Measurements from ENCODE around the gene USP50. TPM values are rescaled to one million over a fixed set of nuclear protein-coding genes. Genes with fewer than 3 reads are reported as not detected.

The USP50 gene
- total and polyA plus RNA-seq, 2 of the 13 experiments (the other 11 are each of a cell fraction or from before 2014, with no cell fraction given): 0.86 TPM; not detected in 1

DNA sequence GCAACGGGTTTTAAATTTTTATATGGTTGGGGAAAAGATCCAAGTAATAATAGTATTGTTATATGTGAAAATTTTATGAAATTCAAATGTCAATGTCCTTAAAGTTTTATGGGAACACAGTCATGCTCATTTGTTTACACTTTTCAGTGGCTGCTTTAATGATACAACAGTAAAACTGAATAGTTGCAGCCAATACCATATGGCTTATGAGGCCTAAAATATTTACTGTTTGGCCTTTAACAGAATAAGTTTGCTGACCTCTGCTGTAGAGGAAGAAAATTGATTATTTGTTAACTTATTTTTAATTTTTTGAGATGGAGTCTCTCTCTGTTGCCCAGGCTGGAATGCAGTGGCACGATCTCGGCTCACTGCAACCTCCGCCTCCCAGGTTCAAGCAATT lies 44.7 kb downstream of the USP50 start (continued):
- TF ChIP-seq, protein P1, sequence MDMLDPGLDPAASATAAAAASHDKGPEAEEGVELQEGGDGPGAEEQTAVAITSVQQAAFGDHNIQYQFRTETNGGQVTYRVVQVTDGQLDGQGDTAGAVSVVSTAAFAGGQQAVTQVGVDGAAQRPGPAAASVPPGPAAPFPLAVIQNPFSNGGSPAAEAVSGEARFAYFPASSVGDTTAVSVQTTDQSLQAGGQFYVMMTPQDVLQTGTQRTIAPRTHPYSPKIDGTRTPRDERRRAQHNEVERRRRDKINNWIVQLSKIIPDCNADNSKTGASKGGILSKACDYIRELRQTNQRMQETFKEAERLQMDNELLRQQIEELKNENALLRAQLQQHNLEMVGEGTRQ (IDR thresholded peaks at IDR 0.05; ENCODE audit: low read depth, low read length): no peak
- TF ChIP-seq, protein P1 (CRISPR knock-in tag; IDR thresholded peaks at IDR 0.05; ENCODE audit: borderline replicate concordance): no peak
- no peak for TF ChIP-seq ZSCAN21 (CRISPR knock-in tag; IDR thresholded peaks at IDR 0.05; ENCODE audit: borderline replicate concordance)
- TF ChIP-seq, protein P2, sequence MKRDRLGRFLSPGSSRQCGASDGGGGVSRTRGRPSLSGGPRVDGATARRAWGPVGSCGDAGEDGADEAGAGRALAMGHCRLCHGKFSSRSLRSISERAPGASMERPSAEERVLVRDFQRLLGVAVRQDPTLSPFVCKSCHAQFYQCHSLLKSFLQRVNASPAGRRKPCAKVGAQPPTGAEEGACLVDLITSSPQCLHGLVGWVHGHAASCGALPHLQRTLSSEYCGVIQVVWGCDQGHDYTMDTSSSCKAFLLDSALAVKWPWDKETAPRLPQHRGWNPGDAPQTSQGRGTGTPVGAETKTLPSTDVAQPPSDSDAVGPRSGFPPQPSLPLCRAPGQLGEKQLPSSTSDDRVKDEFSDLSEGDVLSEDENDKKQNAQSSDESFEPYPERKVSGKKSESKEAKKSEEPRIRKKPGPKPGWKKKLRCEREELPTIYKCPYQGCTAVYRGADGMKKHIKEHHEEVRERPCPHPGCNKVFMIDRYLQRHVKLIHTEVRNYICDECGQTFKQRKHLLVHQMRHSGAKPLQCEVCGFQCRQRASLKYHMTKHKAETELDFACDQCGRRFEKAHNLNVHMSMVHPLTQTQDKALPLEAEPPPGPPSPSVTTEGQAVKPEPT (CRISPR knock-in tag; IDR thresholded peaks at IDR 0.05; ENCODE audit: low read depth): no peak
- TF ChIP-seq ZNF746 (CRISPR knock-in tag; IDR thresholded peaks at IDR 0.05): no peak
- TF ChIP-seq TMF1 (CRISPR knock-in tag; IDR thresholded peaks at IDR 0.05; ENCODE audit: low read depth): no peak
- TF ChIP-seq CBX1 (IDR thresholded peaks at IDR 0.05; ENCODE audit: low read depth): no peak
- TF ChIP-seq ZNF660 (CRISPR knock-in tag; IDR thresholded peaks at IDR 0.05; ENCODE audit: borderline replicate concordance, low read depth): no peak

DNA sequence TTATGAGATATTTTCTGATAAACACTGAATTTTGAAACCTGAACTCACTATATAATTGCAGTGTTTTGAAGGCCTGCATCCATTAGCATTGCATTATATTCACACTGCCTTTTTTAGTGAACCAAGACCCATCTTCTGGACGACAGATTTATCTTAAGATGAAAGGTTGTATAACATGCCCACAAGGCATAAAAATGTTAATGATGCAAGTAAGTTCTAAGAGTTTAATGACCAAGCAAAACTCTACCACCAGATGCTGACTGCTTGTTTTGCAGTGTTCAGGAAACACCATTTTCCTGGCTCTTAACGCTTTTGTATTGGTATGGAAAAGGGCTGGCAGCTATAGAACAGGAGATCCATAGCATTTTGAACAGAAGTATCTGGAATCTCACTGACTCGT lies 46.1 kb downstream of the USP50 start:
- Histone ChIP-seq H4K20me1 (ENCODE audit: insufficient read depth, low read length) (no peaks in the 10 kb centered on the region), H3K4me1 (ENCODE audit: insufficient read depth, low read length) (no peaks in the 10 kb centered on the region), H3K79me2 (ENCODE audit: insufficient read depth, low read length) (no peaks in the 10 kb centered on the region), H3K9me3 (ENCODE audit: low read length) (no peaks in the 10 kb centered on the region), H3K27me3 (ENCODE audit: control insufficient read depth in 1 of 2, insufficient read depth in 2 of 2, low read length in 2 of 2) (no peaks in the 10 kb centered on the region), H3K4me3 (replicated peaks in 1 of 3; ENCODE audit: insufficient read depth in 1 of 3, low read depth in 2 of 3, low read length in 3 of 3) (no peak overlapping the region), H3K4me2 (ENCODE audit: low read depth, low read length) (no peak overlapping the region), H3K36me3 (replicated peaks in 1 of 2; ENCODE audit: control insufficient read depth in 1 of 2, insufficient read depth in 2 of 2, low read length in 2 of 2) (peaks cover 5 to 40% of the 10 kb centered on the region in 2 experiments; a peak in 4 of 5 replicates), H3K27ac (ENCODE audit: extremely low read length, insufficient read depth, low read length) (no peak overlapping the region), H2AFZ (ENCODE audit: low read length) (no peak overlapping the region), H3K9ac (ENCODE audit: insufficient read depth, low read depth, low read length) (no peak overlapping the region)
- in situ Hi-C loops (cut with HindIII; ENCODE audit: extremely low pct_ligation_motif_present, low pct_unique_long_range_greater_than_20kb) (no loop called here), intact Hi-C loops (cut with micrococcal nuclease; ENCODE audit: unreplicated experiment) (no loop called here)
- DNase-seq (ENCODE audit: low spot score) (no peak), FAIRE-seq (no peak), ATAC-seq (no peak)
- 95% methylated on average over 3 of the region's 3 CpGs for WGBS (ENCODE audit: low lambda C conversion rate)
- ChIA-PET CTCF (ENCODE audit: low intra/inter-chr PET ratio, low total read pairs) (no interaction called here), POLR2A (no interaction called here)
- BruUV-seq (replicated peaks): no TSS peak
- TF ChIP-seq, protein P3, sequence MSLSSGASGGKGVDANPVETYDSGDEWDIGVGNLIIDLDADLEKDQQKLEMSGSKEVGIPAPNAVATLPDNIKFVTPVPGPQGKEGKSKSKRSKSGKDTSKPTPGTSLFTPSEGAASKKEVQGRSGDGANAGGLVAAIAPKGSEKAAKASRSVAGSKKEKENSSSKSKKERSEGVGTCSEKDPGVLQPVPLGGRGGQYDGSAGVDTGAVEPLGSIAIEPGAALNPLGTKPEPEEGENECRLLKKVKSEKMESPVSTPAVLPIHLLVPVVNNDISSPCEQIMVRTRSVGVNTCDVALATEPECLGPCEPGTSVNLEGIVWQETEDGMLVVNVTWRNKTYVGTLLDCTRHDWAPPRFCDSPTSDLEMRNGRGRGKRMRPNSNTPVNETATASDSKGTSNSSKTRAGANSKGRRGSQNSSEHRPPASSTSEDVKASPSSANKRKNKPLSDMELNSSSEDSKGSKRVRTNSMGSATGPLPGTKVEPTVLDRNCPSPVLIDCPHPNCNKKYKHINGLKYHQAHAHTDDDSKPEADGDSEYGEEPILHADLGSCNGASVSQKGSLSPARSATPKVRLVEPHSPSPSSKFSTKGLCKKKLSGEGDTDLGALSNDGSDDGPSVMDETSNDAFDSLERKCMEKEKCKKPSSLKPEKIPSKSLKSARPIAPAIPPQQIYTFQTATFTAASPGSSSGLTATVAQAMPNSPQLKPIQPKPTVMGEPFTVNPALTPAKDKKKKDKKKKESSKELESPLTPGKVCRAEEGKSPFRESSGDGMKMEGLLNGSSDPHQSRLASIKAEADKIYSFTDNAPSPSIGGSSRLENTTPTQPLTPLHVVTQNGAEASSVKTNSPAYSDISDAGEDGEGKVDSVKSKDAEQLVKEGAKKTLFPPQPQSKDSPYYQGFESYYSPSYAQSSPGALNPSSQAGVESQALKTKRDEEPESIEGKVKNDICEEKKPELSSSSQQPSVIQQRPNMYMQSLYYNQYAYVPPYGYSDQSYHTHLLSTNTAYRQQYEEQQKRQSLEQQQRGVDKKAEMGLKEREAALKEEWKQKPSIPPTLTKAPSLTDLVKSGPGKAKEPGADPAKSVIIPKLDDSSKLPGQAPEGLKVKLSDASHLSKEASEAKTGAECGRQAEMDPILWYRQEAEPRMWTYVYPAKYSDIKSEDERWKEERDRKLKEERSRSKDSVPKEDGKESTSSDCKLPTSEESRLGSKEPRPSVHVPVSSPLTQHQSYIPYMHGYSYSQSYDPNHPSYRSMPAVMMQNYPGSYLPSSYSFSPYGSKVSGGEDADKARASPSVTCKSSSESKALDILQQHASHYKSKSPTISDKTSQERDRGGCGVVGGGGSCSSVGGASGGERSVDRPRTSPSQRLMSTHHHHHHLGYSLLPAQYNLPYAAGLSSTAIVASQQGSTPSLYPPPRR (CRISPR knock-in tag; IDR thresholded peaks at IDR 0.05; ENCODE audit: borderline replicate concordance): no peak
- TF ChIP-seq ZNF614 (CRISPR knock-in tag; IDR thresholded peaks at IDR 0.05; ENCODE audit: borderline replicate concordance): no peak
